ENCODE measurements around the gene NENF.

DNA sequence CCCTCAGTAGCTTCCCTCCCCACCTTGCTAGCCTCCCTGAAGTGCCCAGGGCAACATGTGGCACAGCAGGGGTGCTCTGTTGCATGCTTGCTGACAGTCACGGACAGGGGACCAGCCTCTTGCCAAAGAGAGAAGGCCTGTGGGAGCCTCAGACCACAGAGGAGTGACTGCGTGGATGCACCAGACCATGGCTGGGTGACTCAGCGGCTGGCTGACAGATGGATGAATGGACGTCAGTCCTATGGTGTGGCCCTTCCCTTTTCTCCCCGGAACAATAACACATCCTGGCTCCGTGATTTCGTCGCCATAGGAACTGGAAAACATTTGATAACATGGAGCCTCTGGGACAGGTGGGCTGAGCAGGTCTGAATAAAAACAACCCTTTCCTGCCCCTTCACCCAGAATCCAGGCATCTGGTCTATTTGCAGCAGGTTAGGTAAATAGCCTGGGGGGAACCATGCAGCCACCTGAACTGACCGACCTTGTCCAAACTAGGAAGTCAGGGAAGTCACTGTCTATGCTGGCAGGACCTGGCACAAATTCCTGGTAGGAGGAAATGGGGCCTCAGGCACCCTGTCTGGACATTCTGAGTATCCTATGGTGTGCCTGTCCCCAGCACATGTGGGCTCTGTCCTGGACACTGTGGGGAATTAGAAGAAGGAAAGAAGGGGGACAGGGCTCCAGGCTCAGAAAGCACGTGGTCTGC, 53.3 kb downstream of the NENF start:
- no peak for TF ChIP-seq CBX5 (IDR thresholded peaks at IDR 0.05; ENCODE audit: low read depth)
- no peak for TF ChIP-seq MTA3 (IDR thresholded peaks at IDR 0.05; ENCODE audit: borderline replicate concordance, low read length)
- TF ChIP-seq FOXM1 (IDR thresholded peaks at IDR 0.05; ENCODE audit: low read depth, low read length): no peak
- TF ChIP-seq EZH2 (IDR thresholded peaks at IDR 0.05; ENCODE audit: borderline replicate concordance, control insufficient read depth, low read depth, low read length): no peak
- TF ChIP-seq ZNF24 (IDR thresholded peaks at IDR 0.05): no peak
- TF ChIP-seq, protein P1, sequence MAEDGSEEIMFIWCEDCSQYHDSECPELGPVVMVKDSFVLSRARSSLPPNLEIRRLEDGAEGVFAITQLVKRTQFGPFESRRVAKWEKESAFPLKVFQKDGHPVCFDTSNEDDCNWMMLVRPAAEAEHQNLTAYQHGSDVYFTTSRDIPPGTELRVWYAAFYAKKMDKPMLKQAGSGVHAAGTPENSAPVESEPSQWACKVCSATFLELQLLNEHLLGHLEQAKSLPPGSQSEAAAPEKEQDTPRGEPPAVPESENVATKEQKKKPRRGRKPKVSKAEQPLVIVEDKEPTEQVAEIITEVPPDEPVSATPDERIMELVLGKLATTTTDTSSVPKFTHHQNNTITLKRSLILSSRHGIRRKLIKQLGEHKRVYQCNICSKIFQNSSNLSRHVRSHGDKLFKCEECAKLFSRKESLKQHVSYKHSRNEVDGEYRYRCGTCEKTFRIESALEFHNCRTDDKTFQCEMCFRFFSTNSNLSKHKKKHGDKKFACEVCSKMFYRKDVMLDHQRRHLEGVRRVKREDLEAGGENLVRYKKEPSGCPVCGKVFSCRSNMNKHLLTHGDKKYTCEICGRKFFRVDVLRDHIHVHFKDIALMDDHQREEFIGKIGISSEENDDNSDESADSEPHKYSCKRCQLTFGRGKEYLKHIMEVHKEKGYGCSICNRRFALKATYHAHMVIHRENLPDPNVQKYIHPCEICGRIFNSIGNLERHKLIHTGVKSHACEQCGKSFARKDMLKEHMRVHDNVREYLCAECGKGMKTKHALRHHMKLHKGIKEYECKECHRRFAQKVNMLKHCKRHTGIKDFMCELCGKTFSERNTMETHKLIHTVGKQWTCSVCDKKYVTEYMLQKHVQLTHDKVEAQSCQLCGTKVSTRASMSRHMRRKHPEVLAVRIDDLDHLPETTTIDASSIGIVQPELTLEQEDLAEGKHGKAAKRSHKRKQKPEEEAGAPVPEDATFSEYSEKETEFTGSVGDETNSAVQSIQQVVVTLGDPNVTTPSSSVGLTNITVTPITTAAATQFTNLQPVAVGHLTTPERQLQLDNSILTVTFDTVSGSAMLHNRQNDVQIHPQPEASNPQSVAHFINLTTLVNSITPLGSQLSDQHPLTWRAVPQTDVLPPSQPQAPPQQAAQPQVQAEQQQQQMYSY (CRISPR knock-in tag; IDR thresholded peaks at IDR 0.05): no peak
- TF ChIP-seq, protein P2, sequence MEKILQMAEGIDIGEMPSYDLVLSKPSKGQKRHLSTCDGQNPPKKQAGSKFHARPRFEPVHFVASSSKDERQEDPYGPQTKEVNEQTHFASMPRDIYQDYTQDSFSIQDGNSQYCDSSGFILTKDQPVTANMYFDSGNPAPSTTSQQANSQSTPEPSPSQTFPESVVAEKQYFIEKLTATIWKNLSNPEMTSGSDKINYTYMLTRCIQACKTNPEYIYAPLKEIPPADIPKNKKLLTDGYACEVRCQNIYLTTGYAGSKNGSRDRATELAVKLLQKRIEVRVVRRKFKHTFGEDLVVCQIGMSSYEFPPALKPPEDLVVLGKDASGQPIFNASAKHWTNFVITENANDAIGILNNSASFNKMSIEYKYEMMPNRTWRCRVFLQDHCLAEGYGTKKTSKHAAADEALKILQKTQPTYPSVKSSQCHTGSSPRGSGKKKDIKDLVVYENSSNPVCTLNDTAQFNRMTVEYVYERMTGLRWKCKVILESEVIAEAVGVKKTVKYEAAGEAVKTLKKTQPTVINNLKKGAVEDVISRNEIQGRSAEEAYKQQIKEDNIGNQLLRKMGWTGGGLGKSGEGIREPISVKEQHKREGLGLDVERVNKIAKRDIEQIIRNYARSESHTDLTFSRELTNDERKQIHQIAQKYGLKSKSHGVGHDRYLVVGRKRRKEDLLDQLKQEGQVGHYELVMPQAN (conservative IDR thresholded peaks at IDR 0.05): no peak
- no peak for TF ChIP-seq SIN3A (IDR thresholded peaks at IDR 0.05; ENCODE audit: low read depth, low read length)

Data from GM12878 (cell line).